Superior temporal gyrus (tissue), 1 donor: Measurements from ENCODE around the gene CAPSL.
"Not testable (repeated sequence)": the region's sequence is repeated elsewhere in the genome, so short reads cannot be mapped to it uniquely, and the experiment has no call there.

Experiments
- DNase-seq: peaks from one replicate; pipeline ENCODE4 v3.0.0-alpha.2; 2016; ENCODE audit errors: extremely low spot score

Gene CAPSL

DNA sequence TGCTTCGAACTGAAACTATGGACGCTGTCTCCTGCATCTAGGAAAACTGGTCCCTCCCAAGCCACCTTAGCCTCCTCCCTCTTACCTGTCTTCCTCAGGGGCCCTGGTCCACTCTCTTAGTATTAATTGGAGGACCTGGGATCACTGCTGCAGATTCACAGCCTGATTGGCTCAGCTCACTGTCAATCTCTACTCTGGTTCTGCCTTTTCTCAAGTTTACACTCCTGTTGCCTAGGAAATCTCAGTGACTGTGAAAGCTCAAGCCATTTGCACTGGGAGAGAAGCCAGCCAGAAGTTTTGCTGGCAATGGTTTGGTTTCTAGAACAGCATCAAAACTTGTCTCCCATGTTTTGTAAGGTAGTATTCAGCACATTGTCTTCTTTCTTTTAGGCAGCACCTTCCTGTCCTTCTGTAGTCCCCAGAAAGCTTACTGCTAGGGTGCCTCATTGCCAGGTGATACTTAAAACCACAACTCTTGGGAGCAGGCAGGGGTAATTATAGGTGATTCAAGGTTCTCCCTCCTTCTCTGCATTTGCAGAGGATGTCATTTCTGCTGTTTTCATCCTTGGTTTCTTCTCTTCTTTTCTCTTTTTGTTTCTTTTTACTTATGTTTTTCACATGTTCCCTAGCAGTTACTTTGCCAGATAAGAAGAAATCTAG is at the start of gene CAPSL:
Gene CAPSL (minus strand): TSS at position 55 of the 660 bp plus-strand sequence. CDS start 17,502 bp downstream, outside the sequence.
- DNase-seq = peak; percentile 33

DNA sequence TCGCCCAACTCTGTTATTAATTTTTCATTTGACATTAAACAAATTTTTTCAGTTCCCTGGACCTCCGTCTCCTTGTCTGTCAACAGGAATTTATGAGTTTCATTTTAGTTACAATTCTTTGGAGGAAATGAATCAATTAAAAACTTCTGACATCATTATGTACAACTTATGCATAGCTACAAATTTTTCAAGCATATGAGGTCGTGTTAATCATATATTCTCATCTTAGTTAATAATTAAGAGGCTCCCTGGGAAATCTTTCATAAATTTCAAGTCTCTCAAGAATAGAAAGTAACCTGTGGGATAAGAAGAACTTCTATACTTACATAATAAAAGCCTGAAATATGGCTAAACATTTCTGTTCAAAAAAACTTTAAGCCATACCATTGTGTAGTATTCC is 49.4 kb upstream of the CAPSL start:
- DNase-seq = no peak

DNA sequence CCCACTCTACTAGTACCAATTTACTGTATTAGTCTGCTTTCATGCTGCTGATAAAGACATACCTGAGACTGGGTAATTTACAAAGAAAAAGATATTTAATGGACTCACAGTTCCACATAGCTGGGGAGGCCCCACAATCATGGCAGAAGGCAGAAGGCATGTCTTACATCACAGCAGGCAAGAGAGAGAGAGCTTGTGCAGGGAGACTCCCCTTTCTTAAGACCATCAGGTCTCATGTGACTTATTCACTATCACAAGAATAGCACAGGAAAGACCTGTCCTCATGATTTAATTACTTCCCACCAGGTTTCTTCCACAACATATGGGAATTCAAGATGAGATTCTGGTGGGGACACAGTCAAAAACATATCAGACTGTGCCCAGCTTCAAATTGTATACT is 41.3 kb upstream of the CAPSL start:
- no peak for DNase-seq

DNA sequence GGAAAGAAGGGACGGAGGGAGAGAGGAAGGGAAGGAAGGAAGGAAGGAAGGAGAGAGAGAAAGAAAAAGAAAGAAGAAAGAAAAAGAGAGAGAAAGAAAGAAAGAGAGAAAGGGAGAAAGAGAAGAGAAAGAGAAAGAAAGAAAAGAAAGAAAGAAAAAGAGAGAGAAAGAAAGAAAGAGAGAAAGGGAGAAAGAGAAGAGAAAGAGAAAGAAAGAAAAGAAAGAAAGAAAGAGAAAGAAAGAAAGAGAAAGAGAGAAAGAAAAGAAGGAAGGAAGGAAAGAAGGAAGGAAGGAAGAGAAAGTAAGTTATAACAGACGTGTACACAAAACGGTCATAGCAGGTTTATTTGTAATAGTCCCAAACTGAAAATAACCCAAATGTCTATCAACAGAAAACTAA is 38.4 kb upstream of the CAPSL start:
- not testable (repeated sequence) for DNase-seq

DNA sequence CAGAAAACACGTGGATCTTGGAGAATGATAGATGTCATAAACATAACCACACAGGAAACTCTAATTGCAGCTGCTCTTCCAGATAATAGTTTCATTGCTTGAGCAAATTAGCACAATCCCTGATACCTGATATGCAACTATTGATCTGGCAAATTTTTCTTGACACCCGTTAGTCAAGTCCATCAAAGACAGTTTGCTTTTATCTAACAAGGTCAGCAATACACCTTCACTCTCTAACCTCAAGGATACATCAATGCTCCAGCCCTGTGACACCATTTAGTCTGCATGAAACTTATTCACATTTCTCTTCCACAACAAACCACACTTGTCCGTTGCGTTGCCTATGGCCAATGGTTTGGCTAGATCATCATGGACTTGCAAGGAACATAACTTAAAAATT is 36.1 kb upstream of the CAPSL start:
- no peak for DNase-seq

DNA sequence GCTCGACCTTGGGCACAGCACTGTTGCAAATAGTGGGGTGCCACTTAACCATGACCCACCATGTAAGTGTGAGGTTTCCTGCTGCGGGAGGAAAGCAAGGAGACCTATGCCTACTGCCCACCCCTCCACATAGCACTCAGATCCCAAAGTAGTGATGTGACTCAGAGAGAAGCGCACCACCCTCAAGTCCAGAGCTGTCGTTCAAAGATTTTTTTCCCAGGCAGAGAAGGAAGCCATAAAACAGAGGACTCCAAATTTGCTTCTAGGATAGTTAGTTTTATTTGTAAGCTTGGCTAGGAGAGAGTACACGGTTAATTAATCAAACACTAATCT is 33.4 kb upstream of the CAPSL start:
- DNase-seq = no peak

DNA sequence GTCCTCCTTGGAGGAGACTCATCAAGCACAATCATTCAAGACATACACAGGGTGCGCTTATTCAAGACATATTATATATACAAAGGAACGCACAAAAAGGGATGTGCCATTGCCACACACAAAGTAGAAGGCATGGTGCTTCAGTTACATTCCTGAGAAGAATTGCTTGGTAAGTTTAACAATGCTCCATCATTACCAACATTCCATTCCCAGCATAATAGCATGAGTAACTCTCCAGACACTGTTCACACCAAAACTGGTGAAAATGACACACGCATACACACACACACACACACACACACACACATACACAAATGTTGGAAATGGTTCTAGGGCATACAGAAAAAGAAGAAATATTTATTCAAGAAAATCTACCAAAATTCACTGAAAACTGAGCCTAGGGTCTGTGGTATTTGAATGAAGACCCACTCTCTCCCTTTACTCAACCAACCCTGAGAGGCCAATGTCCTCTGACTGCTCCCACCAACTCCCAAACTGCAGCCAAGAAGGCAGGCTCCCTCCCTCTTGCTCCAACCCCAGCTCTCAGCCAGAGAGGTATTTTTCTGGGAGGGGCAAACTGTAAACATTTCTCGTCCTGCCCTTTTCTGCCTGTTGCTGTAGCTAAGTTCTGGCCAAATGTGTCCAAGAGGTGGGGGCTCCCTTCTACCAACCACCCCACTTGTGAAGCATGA is 32.9 kb upstream of the CAPSL start:
- no peak for DNase-seq

DNA sequence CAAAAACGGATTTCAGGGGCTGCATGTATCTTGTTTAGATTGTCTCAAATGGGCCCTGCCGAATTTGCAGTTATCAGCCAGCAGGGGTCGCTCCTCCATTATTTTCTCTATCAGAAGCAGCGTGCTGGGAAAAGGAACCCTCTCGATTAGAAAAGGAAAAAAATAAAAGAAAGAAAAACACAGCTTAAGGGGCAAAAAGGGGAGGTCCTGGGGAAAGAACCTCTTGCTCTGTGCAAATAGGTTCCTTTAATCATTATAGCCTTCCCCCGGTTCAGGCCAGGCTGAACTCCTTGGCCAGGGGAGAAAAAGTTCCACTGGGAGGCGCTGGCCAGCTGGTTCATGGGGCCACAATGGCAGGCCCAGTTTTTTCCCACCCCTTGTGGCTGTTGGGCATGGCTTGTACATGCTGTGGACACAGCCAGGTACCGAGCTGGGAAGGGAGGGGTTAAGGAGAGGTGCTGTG is 25.0 kb upstream of the CAPSL start:
- no peak for DNase-seq

DNA sequence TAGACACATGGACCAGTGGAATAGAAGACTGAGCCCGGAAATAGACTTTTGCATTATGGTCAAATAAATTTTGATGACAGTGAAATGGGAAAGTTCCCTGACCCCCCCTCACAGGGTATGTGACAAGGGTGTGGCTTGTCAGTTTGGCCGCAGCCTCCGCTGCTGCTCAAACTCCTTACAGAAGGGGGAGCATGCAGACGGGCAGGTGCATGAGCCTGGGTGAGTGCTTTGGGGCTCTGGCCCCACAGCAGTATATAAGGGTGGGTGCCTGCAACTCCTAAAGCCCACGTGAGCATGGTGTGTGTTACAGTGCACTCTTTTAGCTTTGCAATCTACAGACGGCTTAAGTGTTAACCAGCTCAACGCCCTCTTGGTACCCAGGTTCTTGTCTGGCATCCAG is 21.9 kb upstream of the CAPSL start:
- no peak for DNase-seq

DNA sequence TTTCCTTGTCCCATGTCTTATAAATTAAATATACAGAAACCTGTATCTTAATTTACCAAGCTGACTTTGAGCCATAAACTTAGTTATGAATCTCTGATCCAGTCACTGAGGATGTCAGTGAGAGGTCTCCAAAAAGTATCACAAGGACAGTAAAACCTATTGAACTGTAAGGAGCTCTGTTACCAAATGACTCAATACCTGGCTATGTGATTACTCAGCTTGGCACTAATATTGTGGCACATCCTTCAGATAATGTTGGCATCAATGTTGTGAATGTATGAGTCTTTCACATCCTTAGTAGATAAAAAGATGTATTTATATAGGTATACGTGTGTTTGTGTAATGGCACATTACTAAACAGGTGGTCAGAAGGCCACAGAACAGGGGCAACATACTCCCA is 18.0 kb upstream of the CAPSL start:
- no peak for DNase-seq

DNA sequence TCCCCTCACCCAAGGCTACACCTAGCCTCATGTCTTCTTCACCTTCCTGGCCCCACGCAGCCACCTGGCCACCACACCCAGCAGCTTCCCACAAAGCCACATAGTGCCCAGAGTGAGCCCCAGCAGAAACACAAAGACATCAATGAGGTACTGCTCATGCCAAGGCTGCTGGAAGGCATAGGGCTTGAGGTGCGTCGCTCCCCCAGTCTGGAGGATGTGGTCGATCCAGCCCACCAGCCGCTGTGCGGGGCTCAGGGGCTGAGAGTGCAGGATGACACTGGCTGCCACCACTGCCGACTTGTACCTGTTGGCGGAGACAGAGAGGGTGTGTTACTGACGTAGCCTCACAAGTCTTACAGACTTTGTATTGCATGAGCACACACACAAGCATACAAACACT is 15.8 kb upstream of the CAPSL start:
- no peak for DNase-seq

DNA sequence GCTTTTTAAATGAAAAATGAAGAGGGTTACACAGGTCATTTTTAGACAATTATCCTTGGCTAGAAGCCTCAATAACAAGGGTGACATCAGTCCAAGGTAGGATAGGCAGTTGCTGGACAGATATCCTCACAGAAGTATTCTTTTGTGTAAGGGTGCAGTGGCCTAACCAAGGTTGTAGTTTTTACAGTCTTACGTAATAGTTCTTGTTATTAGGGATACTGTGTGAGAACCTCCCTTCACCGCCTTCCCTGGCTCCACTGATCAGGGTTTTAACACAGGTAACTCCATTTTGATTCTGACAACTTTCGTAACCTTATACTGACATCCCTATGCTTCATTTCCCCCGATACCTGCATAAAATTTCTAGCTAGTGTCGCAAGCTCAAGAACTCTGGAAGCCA is 8.7 kb upstream of the CAPSL start:
- no peak for DNase-seq

DNA sequence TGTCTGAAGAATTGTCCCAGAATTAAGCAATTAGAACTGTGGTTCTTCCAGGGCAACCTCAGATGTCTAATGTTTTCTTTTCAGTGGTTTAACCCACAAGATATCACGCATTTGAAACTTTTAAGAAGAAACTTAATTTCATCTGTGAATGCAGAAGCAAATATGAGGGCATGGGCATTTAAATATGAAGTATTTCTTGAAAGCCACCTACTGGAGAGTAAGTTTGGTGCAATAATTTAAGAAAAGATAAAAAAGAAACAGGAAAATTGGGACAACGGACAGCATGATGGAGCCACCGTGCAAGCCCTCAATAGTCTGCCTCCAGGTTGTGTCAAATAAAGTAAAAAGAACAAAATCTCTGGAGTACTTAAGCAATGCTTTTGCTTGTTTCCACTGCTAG is 1.2 kb upstream of the CAPSL start:
- no peak for DNase-seq

DNA sequence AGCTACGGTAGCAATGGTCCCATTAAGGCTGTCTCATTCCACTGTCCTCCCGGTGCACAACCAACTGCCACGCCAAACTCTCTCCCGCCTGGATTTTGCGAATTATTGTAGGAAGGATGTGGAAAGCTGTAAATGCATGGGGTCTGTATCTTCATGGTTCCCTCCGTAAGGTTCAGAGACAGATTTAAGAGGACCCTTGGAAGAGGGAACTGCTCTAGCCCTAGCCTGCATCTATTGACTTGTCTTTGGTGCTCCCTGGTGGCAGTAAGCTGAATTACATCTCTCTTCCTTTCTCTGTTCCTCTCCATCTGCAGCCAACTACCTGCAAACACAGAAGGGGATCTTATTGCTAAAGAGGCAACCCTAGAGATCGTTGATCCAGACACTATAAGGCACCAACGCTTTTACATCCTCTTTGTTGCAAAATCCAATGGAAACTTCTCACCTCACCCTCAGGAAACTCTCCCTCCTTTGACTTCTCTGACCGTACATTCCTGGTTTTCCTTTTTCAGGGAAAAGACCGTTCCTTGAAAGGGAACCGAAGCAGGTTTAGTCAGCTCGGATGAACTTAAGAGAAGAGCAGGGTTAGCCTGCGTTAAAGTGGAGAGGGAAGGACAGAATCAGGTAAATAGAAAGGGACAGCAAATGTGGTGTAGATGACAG is 11.9 kb downstream of the CAPSL start:
- peak; percentile 93 for DNase-seq

DNA sequence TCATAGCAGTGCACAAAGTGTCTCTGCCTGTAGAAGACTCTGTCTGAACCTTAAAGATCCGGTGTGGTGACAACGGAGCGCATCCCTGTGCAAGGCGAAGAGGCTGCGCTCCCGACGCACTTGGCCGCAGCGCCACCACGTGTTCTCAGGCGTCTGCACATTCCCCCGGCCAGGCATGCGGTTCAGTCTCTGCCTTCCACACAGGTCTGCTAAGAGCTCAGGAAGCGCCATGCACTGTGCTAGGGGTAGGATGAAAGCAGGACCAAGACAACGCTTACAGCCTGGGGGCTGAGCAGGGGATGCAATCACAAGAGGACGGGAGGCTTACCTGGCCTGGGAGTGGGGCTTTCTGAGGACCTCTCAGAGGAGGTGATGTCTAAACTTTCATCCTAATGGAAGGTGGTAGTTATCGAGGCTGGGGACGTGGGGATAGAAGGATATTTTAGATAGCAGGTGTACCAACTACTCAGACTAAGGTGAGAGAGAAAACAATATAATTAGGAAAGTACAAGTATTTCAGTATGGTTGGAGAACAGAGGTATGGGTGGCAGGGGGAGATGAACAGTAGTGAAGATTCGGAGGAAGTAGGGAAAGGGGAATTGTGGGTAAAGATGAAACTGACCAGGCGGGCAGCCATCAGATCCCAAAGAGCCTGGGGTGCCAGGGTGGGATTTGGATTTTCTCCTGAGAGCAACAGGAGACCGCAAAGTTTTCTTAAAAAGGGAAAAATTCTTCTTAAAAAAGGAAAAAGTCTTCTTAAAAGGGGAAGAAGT is 13.3 kb downstream of the CAPSL start:
- DNase-seq = peak; percentile 84

DNA sequence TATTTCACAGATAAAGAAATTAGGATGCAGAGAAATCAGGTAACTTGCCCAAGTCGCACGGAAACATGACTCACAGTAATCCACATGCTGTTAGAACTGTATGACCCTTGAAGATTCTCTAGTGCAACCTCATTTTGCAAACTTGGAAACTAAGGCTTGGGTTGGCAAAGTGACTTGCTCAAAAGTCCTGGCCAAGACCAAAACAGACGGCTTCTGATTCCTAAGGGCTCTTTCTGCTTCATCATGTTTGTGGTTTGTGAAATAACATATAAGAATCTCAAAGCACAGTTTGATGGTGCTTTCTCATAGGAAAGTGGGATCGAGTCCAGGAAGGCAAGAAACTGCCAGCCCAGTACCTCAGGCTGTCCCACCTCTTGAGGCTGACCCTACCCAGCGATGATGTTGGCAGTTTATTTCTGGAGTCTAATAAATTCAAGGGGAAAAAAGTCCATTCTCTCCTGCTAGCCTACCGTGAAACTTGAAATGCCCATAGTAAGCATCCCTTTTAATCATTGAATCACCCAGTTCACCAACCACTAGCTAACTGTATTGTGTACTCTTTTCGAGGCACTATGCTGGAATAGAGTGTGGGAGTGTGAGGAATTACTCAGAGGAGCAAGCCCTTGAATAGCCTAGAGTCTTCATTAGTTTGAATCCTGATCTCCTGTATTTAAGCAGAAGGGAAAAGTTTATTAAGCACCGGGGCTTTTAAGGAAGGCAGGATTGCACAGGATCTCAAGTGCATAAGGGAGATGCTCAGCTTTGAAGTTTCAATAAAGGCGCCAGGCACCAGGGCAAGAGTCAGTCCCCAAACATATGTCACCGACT is 14.1 kb downstream of the CAPSL start:
- no peak for DNase-seq

DNA sequence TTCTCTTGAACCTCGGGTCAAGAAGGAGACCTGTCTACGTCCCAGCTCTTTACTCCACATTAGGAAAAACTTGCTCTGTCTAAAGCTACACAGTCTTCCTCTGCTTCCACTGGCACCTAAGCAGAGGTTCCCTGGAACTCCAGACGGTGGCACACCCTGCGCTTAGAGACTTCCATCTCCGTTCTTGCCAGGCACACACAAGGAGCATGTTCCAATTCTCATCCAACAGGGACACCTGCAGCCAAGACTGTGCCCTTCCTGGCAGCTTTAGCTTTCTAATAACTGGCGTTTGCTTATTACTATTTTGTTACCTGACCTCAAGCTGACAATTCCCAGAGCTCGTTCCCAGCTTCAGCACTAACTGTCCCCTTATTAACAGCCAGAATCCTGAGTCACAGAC is 16.0 kb downstream of the CAPSL start:
- DNase-seq = no peak

DNA sequence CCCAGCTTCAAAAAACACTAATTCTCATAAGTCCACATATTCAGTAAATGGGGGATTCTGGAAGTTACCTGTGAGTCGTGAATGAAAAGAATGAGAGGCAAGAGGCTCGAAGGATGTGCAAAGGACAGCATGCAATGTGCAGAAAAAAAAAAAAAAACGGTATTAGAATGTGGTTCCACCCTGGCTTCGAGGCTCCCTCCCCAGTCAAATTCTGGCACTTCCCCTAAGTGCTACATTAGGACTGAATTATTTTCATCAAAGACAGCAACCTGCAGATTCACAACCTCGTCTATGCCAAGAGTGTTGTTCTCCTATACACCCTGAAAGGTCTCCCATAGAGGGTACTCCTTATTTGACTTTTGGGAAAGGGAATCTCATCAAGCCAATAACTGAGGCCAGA is 16.5 kb downstream of the CAPSL start:
- no peak for DNase-seq

DNA sequence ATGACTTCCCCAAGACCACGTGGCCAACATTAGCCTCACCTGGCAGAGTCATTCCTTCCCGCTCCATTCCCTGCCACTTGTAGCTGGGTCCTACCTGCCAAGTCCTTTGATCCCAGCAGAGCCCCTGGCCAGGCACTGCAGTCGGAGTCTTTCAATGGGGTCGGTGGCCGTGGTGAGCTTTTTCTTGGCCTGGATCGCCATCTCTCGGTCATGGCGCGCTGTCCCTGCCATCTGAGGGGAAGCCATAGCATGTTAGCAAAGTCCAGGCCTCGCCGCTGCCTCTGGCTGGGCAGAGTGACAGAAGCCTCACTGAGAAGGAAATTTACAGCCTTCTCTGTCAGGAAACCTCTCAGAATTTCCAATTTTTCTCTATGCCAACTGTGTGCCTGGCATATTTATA is 17.5 kb downstream of the CAPSL start:
- no peak for DNase-seq

DNA sequence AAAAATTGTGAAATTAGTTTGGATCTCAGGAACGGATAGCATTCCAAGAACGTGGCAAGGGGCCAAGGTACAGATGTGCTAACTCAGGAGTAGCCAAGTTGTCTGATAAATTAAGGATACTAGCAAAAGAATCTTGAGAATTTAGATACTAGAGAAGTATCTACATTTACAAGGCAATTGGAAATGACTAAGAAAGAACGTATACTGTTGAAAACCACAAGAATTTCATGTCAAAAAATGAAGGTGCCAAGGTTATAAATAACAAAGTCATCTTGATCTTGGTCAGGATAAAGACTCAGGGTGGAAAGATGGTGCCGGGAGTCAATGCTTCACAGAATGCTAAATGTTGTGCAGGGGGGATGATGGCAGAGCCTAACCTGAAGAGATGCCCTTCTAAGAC is 19.2 kb downstream of the CAPSL start:
- no peak for DNase-seq

DNA sequence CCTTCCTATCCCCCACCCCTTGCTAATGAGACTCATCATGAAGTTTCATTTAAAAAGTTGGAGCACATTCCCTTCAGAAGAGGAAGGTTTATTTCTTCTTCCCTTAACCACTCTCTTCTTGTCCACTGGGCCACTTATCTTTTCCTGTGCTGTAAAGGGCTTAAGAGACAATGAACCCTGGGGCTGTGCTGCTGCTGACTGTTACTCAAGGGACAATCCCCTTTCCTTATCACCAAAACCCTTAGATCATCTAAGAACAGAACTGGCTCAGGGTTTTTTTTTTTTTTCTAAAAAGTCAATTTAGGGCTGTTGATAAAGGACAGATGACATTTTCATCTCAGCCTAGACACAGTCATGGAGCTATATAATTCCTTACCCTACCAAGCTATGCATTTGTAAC is 29.6 kb downstream of the CAPSL start:
- no peak for DNase-seq

DNA sequence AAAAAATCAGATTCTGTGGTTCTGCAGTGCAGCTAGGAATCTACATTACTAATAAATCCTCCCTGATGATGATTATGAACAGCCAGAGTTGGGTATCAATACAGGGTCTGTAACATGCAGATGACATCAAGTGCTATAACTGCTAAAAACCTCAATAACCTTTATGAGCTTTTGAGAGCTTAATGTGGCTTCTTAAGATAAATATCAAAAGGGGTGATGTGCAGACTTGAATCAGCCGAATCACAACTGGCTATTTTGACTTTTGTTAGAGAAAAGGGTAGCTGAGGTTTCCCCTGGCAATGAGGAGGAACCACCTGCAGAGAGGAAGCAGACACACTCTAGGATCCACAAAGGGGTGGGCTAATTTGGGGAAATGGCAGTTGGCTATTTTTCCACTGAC is 30.2 kb downstream of the CAPSL start:
- DNase-seq = no peak
